ENCODE measurements around the gene ALS2.

DNA sequence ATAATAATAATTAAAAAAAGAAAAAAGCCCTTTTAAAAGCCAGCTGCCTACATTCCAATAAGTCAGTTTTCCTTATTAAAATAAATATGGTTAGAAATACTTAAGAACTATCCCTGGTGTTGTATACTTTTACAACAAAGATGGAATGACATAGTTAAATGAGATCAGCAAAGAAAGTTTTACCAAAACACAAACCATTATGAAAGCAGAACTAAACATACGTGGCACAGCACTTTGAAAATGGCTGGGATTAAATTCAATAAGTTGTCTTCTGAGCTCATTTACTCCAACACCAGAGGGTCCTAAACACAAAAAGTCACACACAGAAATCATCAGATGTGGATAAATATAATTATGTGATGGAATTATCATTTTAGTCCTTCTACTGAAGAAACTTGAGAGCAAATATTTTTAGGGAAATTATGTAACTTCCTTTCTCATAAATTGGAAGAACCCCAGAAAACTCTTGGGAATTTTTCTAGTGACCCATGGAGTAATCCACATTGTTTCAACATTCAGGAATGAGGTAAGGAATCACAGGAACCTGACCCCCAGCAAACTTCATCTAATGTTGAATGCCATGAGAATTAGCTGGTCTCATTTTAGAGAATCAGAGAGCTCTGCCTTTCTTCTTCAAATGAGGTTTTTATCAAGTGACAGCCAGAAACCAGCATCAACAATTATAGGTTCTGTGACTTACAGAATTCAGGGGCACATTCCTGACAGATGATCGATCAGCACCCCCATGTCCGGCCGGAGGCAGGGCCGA is 125.9 kb downstream of the ALS2 start:
- TF ChIP-seq CTCF (IDR thresholded peaks at IDR 0.05; ENCODE audit: insufficient read depth, low read length), result no peak
- TF ChIP-seq GABPA (IDR thresholded peaks at IDR 0.05; ENCODE audit: low read depth), result no peak
